WTC11 (cell line): Measurements from ENCODE around the gene OSBPL10. TPM values are rescaled to one million over a fixed set of nuclear protein-coding genes. Genes with fewer than 3 reads are reported as not detected.

Experiments used
- ATAC-seq: fragments of 200-7000 bp; cut with Tn5 transposase; 2 replicates; pipeline ENCODE4 v1.10.0; 2021; ENCODE audit warnings: mild to moderate bottlenecking, moderate library complexity
- CTCF ChIA-PET: fragments of 300-600 bp; sonication (Branson Sonifier 250); formaldehyde crosslinking; loops from one replicate; lab custom pipeline; 2021; ENCODE audit warnings: antibody characterized with exemption; lab: Charles Lee
- POLR2A ChIA-PET: fragments of 350-600 bp; sonication (Branson Sonifier 250); formaldehyde crosslinking; loops from one replicate; lab custom pipeline; 2021; ENCODE audit warnings: antibody characterized with exemption; lab: Charles Lee
- DNase-seq: peaks from one replicate; pipeline ENCODE4 v3.0.0; 2021; ENCODE audit warnings: low spot score
- H3K27ac Mint-ChIP-seq: 2 replicates; pipeline ENCODE4 v1.8.0; 2021; ENCODE audit warnings: mixed read lengths
- H3K27me3 Mint-ChIP-seq: 2 replicates; pipeline ENCODE4 v1.8.0; 2021; ENCODE audit warnings: low read depth, mild to moderate bottlenecking, moderate library complexity, mixed read lengths
- H3K36me3 Mint-ChIP-seq: 2 replicates; pipeline ENCODE4 v1.8.0; 2021; ENCODE audit warnings: mixed read lengths
- H3K4me1 Mint-ChIP-seq: 2 replicates; pipeline ENCODE4 v1.8.0; 2022; ENCODE audit warnings: mixed read lengths
- H3K4me3 Mint-ChIP-seq: 2 replicates; pipeline ENCODE4 v1.8.0; 2021; ENCODE audit warnings: mild to moderate bottlenecking, moderate library complexity, mixed read lengths
- H3K9me3 Mint-ChIP-seq: 2 replicates; pipeline ENCODE4 v1.8.0; 2021; ENCODE audit warnings: mixed read lengths
- AR ChIP-seq: fragments of 250-450 bp; sonication (Bioruptor Pico); IDR thresholded peaks from 2 replicates; pipeline ENCODE4 v1.9.0; 2021; ENCODE audit warnings: mild to moderate bottlenecking
- ATF1 ChIP-seq: sonication (generic); formaldehyde crosslinking; IDR thresholded peaks from 2 replicates; pipeline ENCODE4 v1.8.1; 2023; ENCODE audit warnings: mild to moderate bottlenecking, moderate library complexity, missing genetic modification reagents
- ATF6 ChIP-seq: sonication (generic); formaldehyde crosslinking; IDR thresholded peaks from 2 replicates; pipeline ENCODE4 v1.8.1; 2023; ENCODE audit warnings: mild to moderate bottlenecking, missing genetic modification reagents
- E2F1 ChIP-seq: sonication (generic); formaldehyde crosslinking; IDR thresholded peaks from 2 replicates; pipeline ENCODE4 v1.8.0; 2022; ENCODE audit warnings: mild to moderate bottlenecking, missing genetic modification reagents
- E2F5 ChIP-seq: sonication (generic); formaldehyde crosslinking; IDR thresholded peaks from 2 replicates; pipeline ENCODE4 v1.8.1; 2022; ENCODE audit warnings: mild to moderate bottlenecking, moderate library complexity, missing genetic modification reagents
- HMGA2 ChIP-seq: fragments of 250-450 bp; sonication (Bioruptor Pico); IDR thresholded peaks from 2 replicates; pipeline ENCODE4 v1.4.0; 2021; ENCODE audit warnings: mild to moderate bottlenecking, moderate library complexity
- IRF1 ChIP-seq: sonication (generic); formaldehyde crosslinking; IDR thresholded peaks from 2 replicates; pipeline ENCODE4 v1.8.0; 2023; ENCODE audit warnings: missing genetic modification reagents
- IRF2 ChIP-seq: sonication (generic); formaldehyde crosslinking; IDR thresholded peaks from 2 replicates; pipeline ENCODE4 v1.8.0; 2022; ENCODE audit warnings: low read depth, missing genetic modification reagents, borderline replicate concordance
- NFYB ChIP-seq: sonication (generic); formaldehyde crosslinking; conservative IDR thresholded peaks from 2 replicates; pipeline ENCODE4 v1.8.0; 2022; ENCODE audit warnings: low read depth, missing genetic modification reagents
- SMAD4 ChIP-seq: sonication (generic); formaldehyde crosslinking; IDR thresholded peaks from 2 replicates; pipeline ENCODE4 v1.8.0; 2022; ENCODE audit warnings: mild to moderate bottlenecking, missing genetic modification reagents
- SOX15 ChIP-seq: fragments of 250-450 bp; sonication (Bioruptor Pico); IDR thresholded peaks from 2 replicates; pipeline ENCODE4 v1.9.0; 2021; ENCODE audit warnings: mild to moderate bottlenecking
- STAT6 ChIP-seq: sonication (generic); formaldehyde crosslinking; conservative IDR thresholded peaks from 2 replicates; pipeline ENCODE4 v1.8.1; 2023; ENCODE audit warnings: mild to moderate bottlenecking, low read depth, missing genetic modification reagents, moderate library complexity
- TEAD1 ChIP-seq: sonication (generic); formaldehyde crosslinking; IDR thresholded peaks from 2 replicates; pipeline ENCODE4 v1.8.0; 2022; ENCODE audit warnings: mild to moderate bottlenecking, missing genetic modification reagents
- ZBTB21 ChIP-seq: sonication (generic); formaldehyde crosslinking; IDR thresholded peaks from 2 replicates; pipeline ENCODE4 v1.8.1; 2023; ENCODE audit warnings: mild to moderate bottlenecking, missing genetic modification reagents, borderline replicate concordance
- ZMAT4 ChIP-seq: fragments of 250-450 bp; sonication (Bioruptor Pico); IDR thresholded peaks from 2 replicates; pipeline ENCODE4 v1.9.0; 2021; ENCODE audit warnings: mild to moderate bottlenecking
- ZNF121 ChIP-seq: sonication (generic); formaldehyde crosslinking; IDR thresholded peaks from 2 replicates; pipeline ENCODE4 v1.8.0; 2023; ENCODE audit warnings: missing genetic modification reagents
- ZNF232 ChIP-seq: sonication (generic); formaldehyde crosslinking; IDR thresholded peaks from 2 replicates; pipeline ENCODE4 v1.8.0; 2022; ENCODE audit warnings: mild to moderate bottlenecking, missing genetic modification reagents
- ZNF263 ChIP-seq: sonication (generic); formaldehyde crosslinking; IDR thresholded peaks from 2 replicates; pipeline ENCODE4 v1.8.1; 2022; ENCODE audit warnings: low read depth, mild to moderate bottlenecking, moderate library complexity, missing genetic modification reagents
- ZNF317 ChIP-seq: sonication (generic); formaldehyde crosslinking; IDR thresholded peaks from 2 replicates; pipeline ENCODE4 v1.8.1; 2023; ENCODE audit warnings: low read depth, mild to moderate bottlenecking, moderate library complexity, missing genetic modification reagents, borderline replicate concordance
- ZNF416 ChIP-seq: fragments of 250-450 bp; sonication (Bioruptor Pico); IDR thresholded peaks from 2 replicates; pipeline ENCODE4 v1.9.0; 2021; ENCODE audit warnings: mild to moderate bottlenecking, inconsistent platforms
- ZNF512 ChIP-seq: sonication (generic); formaldehyde crosslinking; IDR thresholded peaks from 2 replicates; pipeline ENCODE4 v1.8.1; 2022; ENCODE audit warnings: missing genetic modification reagents, borderline replicate concordance
- total RNA-seq: library from RNA; stranded (reverse); gene quantifications from 3 replicates; pipeline ENCODE4 v1.2.3, GENCODE V29; 2021

Gene OSBPL10
- total RNA-seq, 1 experiment from 2014 or later: 84.1 TPM

GRCh38 chr3:31766669-31767068 lies 214.4 kb downstream of the OSBPL10 start:
- Mint-ChIP-seq H3K9me3 (no peaks in the 10 kb centered on the region), H3K27ac (no peak overlapping the region), H3K36me3 (no peaks in the 10 kb centered on the region), H3K27me3 (no peaks in the 10 kb centered on the region), H3K4me3 (no peak overlapping the region), H3K4me1 (peaks cover 23% of the 10 kb centered on the region)
- CTCF ChIA-PET: interaction anchor here (0.6 kb wide), 1 partner anchor 15 kb away, joined by 5 read pairs; no protein-coding TSS in a partner anchor
- DNase-seq (no peak), ATAC-seq (no peak)
- POLR2A ChIA-PET: interaction anchor here (0.7 kb wide), 1 partner anchor 917 kb away, joined by 4 read pairs; no protein-coding TSS in a partner anchor
- TF ChIP-seq ZNF512 (CRISPR knock-in tag) (no peak), NFYB (CRISPR knock-in tag) (no peak), TEAD1 (no peak), ZNF263 (CRISPR knock-in tag) (no peak), ZNF317 (CRISPR knock-in tag) (no peak), ZNF121 (CRISPR knock-in tag) (no peak), ATF6 (CRISPR knock-in tag) (no peak)
- TF ChIP-seq, all 79 proteins: peak for 0

GRCh38 chr3:31765871-31766270 lies 215.2 kb downstream of the OSBPL10 start:
- H3K36me3 Mint-ChIP-seq: no peaks in the 10 kb centered on the region
- TF ChIP-seq ZMAT4 (CRISPR knock-in tag): no peak
- TF ChIP-seq SOX15 (CRISPR knock-in tag): no peak
- no peak for TF ChIP-seq ZNF416 (CRISPR knock-in tag)
- no peak for TF ChIP-seq ZNF232 (CRISPR knock-in tag)
- TF ChIP-seq AR: no peak
- TF ChIP-seq IRF1 (CRISPR knock-in tag): no peak
- TF ChIP-seq E2F1 (CRISPR knock-in tag): no peak
- TF ChIP-seq SMAD4 (CRISPR knock-in tag): no peak
- no peak for TF ChIP-seq E2F5 (CRISPR knock-in tag)
- TF ChIP-seq IRF2: no peak
- no peak for TF ChIP-seq ATF1 (CRISPR knock-in tag)
- no peak for TF ChIP-seq ZBTB21 (CRISPR knock-in tag)
- no peak for TF ChIP-seq STAT6 (CRISPR knock-in tag)
- TF ChIP-seq HMGA2 (CRISPR knock-in tag): no peak
- no peaks in the 10 kb centered on the region for H3K27me3 Mint-ChIP-seq
- CTCF ChIA-PET: interaction anchor here (0.6 kb wide), 1 partner anchor 14 kb away, joined by 5 read pairs; no protein-coding TSS in a partner anchor
- ATAC-seq (no peak), DNase-seq (no peak)
- no peak overlapping the region for H3K4me3 Mint-ChIP-seq
- no peak overlapping the region for H3K27ac Mint-ChIP-seq
- H3K4me1 Mint-ChIP-seq: peaks cover 23% of the 10 kb centered on the region
- POLR2A ChIA-PET: interaction anchor here (0.7 kb wide), 1 partner anchor 918 kb away, joined by 4 read pairs; no protein-coding TSS in a partner anchor
- no peaks in the 10 kb centered on the region for H3K9me3 Mint-ChIP-seq
